ENCODE results near the gene TTLL11.

- TF ChIP-seq CTCF (conservative IDR thresholded peaks at IDR 0.05; ENCODE audit: low read length) (no peak), EZH2phosphoT487 (IDR thresholded peaks at IDR 0.05; ENCODE audit: borderline replicate concordance, low read depth, low read length) (no peak)
Observed at GRCh38 chr9:122131401-122132001, 38.4 kb upstream of the TTLL11 start.
